LNCaP clone FGC (cell line): ENCODE results near the gene MYOC.

Experiments
- DNase-seq: peaks from one replicate; pipeline ENCODE4 v3.0.0-alpha.2; 2011; ENCODE audit warnings: low read depth
- H3K4me3 ChIP-seq: 2 replicates; pipeline ENCODE4 v1.5.1; 2011; ENCODE audit warnings: mild to moderate bottlenecking, low read depth, low read length, control low read depth
- TF ChIP-seq, protein P1 (sequence below): IDR thresholded peaks from 2 replicates; pipeline ENCODE4 v1.5.1; 2012; ENCODE audit warnings: mild to moderate bottlenecking; ENCODE audit not compliant: control insufficient read depth, insufficient read depth; ENCODE audit errors: extremely low read depth

Gene MYOC

DNA sequence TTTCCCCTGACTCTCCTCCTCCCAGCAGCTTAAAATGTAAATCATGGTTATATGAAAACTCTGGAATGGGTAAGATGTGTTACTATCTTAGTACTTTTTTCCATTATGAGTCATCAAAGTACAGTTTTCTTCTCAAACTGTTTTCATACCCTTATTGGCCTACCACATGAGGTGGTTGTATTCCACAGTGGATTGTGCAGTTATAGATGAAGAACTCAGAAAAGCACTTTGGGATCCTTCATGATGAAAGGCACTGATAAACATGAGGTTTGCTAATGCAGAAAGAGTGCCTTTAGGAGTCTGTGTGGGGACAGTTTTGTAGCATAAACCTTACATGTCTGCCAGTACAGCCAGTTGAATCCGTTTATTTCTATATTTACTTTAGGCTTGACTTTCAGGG is 62.5 kb downstream of the MYOC start:
- TF ChIP-seq, protein P1, sequence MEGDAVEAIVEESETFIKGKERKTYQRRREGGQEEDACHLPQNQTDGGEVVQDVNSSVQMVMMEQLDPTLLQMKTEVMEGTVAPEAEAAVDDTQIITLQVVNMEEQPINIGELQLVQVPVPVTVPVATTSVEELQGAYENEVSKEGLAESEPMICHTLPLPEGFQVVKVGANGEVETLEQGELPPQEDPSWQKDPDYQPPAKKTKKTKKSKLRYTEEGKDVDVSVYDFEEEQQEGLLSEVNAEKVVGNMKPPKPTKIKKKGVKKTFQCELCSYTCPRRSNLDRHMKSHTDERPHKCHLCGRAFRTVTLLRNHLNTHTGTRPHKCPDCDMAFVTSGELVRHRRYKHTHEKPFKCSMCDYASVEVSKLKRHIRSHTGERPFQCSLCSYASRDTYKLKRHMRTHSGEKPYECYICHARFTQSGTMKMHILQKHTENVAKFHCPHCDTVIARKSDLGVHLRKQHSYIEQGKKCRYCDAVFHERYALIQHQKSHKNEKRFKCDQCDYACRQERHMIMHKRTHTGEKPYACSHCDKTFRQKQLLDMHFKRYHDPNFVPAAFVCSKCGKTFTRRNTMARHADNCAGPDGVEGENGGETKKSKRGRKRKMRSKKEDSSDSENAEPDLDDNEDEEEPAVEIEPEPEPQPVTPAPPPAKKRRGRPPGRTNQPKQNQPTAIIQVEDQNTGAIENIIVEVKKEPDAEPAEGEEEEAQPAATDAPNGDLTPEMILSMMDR = no peak
- DNase-seq = no peak
- no peak overlapping the region for H3K4me3 ChIP-seq

DNA sequence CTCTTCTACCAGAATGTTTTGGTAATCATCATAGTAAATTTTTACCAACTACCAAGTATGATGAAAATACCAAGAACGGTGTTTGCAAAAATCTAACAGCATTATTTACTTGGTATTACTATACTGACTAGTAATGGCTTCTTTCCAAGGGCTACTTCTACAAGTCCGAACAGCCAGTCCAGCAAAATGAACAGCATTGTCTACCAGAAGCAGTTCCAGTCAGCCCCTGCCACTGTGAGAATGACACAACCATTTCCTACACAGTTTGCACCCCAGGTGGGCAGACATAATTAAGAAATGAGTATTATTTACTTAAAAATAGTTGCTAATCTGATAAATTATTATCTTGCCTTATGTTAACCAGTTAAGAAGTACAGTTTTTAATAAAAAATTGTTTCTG is 64.3 kb downstream of the MYOC start:
- TF ChIP-seq, protein P1 = no peak
- no peak overlapping the region for H3K4me3 ChIP-seq

DNA sequence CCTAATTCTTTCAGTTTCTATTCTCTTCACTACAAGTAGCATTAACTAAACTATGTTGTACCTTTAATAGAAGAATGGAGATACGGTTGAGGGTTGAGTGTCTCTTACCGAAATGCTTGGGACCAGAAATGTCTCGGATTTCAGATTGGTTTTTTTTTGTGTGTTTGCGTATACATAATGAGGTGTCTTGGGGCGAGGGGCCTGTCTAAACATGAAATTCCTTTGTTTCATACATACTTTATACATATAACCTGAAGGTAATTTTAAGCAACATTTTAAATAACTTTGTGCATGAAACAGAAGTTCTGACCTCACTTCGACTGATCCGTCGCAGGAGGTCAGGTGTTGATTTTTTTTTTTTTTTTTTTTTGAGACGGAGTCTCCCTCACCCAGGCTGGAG is 66.8 kb downstream of the MYOC start:
- no peak overlapping the region for H3K4me3 ChIP-seq

More for the DNA sequence above, 64.3 kb downstream of the MYOC start:
- DNase-seq = no peak

More for the DNA sequence above, 66.8 kb downstream of the MYOC start:
- DNase-seq = no peak
- TF ChIP-seq, protein P1 = no peak
